Measurements from ENCODE around the gene SH3RF3.

SH3RF3 gene

GRCh38 chr2:109454304-109454703 is 325.3 kb downstream of the SH3RF3 start:
- no peak for DNase-seq (ENCODE audit: low read depth)

- no peak for DNase-seq (ENCODE audit: low read depth)
These were observed 325.9 kb downstream of the SH3RF3 start for GRCh38 chr2:109454765-109455394.

GRCh38 chr2:109455731-109456691 is 327.0 kb downstream of the SH3RF3 start:
- DNase-seq (ENCODE audit: low read depth): no peak

GRCh38 chr2:109456776-109457175 is 327.8 kb downstream of the SH3RF3 start:
- DNase-seq (ENCODE audit: low read depth): no peak

GRCh38 chr2:109457366-109457765 is 328.4 kb downstream of the SH3RF3 start:
- no peak for DNase-seq (ENCODE audit: low read depth)

- DNase-seq (ENCODE audit: low read depth): no peak
These were observed 328.8 kb downstream of the SH3RF3 start for GRCh38 chr2:109457794-109458193.

GRCh38 chr2:109458512-109458911 is 329.5 kb downstream of the SH3RF3 start:
- DNase-seq (ENCODE audit: low read depth): no peak

- DNase-seq (ENCODE audit: low read depth): no peak
These were observed 330.5 kb downstream of the SH3RF3 start for GRCh38 chr2:109459485-109459884.

- DNase-seq (ENCODE audit: low read depth): no peak
These were observed 331.7 kb downstream of the SH3RF3 start for GRCh38 chr2:109460553-109461324.

GRCh38 chr2:109463236-109463635 is 334.2 kb downstream of the SH3RF3 start:
- no peak for DNase-seq (ENCODE audit: low read depth)

GRCh38 chr2:109463891-109464290 is 334.9 kb downstream of the SH3RF3 start:
- no peak for DNase-seq (ENCODE audit: low read depth)

- DNase-seq (ENCODE audit: low read depth): no peak
These were observed 337.9 kb downstream of the SH3RF3 start for GRCh38 chr2:109466674-109467575.

GRCh38 chr2:109467701-109468100 is 338.7 kb downstream of the SH3RF3 start:
- no peak for DNase-seq (ENCODE audit: low read depth)

GRCh38 chr2:109468893-109469292 is 339.9 kb downstream of the SH3RF3 start:
- no peak for DNase-seq (ENCODE audit: low read depth)

GRCh38 chr2:109471658-109472057 is 342.7 kb downstream of the SH3RF3 start:
- no peak for DNase-seq (ENCODE audit: low read depth)

- DNase-seq (ENCODE audit: low read depth): no peak
These were observed 343.4 kb downstream of the SH3RF3 start for GRCh38 chr2:109472331-109472959.

- no peak for DNase-seq (ENCODE audit: low read depth)
These were observed 344.0 kb downstream of the SH3RF3 start for GRCh38 chr2:109472974-109473373.

GRCh38 chr2:109473616-109474318 is 344.8 kb downstream of the SH3RF3 start:
- DNase-seq (ENCODE audit: low read depth): no peak

- DNase-seq (ENCODE audit: low read depth): no peak
These were observed 345.4 kb downstream of the SH3RF3 start for GRCh38 chr2:109474319-109474825.

Data from activated T-cell treated with anti-CD3 and anti-CD28 coated beads for 1 hour (primary cell).